ENCODE measurements around the gene GRPEL1.

The GRPEL1 gene

GRCh38 chr4:7068279-7068842 is 497 bp upstream of the GRPEL1 start:
- in situ Hi-C loops (cut with MboI; ENCODE audit: low sequenced_read_pairs) = loop anchor here (10.0 kb wide), 1 partner anchor 164 kb away; the partner anchor contains the start of gene TBC1D14

GRCh38 chr4:7067126-7067451 is 775 bp downstream of the GRPEL1 start:
- in situ Hi-C loops (cut with MboI; ENCODE audit: low sequenced_read_pairs) = loop anchor here (10.0 kb wide), 1 partner anchor 162 kb away; the partner anchor contains the start of gene TBC1D14

- in situ Hi-C loops (cut with MboI; ENCODE audit: low sequenced_read_pairs) = loop anchor here (10.0 kb wide), 1 partner anchor 162 kb away; the partner anchor contains the start of gene TBC1D14
Observed at GRCh38 chr4:7066493-7066892, 1.4 kb downstream of the GRPEL1 start.

- in situ Hi-C loops (cut with MboI; ENCODE audit: low sequenced_read_pairs) = loop anchor here (10.0 kb wide), 1 partner anchor 161 kb away; the partner anchor contains the start of gene TBC1D14
Observed at GRCh38 chr4:7066006-7066405, 1.9 kb downstream of the GRPEL1 start.

GRCh38 chr4:7063362-7063761 is 4.5 kb downstream of the GRPEL1 start:
- in situ Hi-C loops (cut with MboI; ENCODE audit: low sequenced_read_pairs) = loop anchor here (10.0 kb wide), 1 partner anchor 159 kb away; the partner anchor contains the start of gene TBC1D14

- in situ Hi-C loops (cut with MboI; ENCODE audit: low sequenced_read_pairs) = loop anchor here (10.0 kb wide), 1 partner anchor 158 kb away; the partner anchor contains the start of gene TBC1D14
Observed at GRCh38 chr4:7062816-7063215, 5.0 kb downstream of the GRPEL1 start.

- in situ Hi-C loops (cut with MboI; ENCODE audit: low sequenced_read_pairs) = loop anchor here (10.0 kb wide), 1 partner anchor 157 kb away; the partner anchor contains the start of gene TBC1D14
Observed at GRCh38 chr4:7061815-7062214, 6.0 kb downstream of the GRPEL1 start.

GRCh38 chr4:7060346-7061150 is 7.3 kb downstream of the GRPEL1 start:
- in situ Hi-C loops (cut with MboI; ENCODE audit: low sequenced_read_pairs) = loop anchor here (10.0 kb wide), 1 partner anchor 156 kb away; the partner anchor contains the start of gene TBC1D14

GRCh38 chr4:7059662-7060061 is 8.2 kb downstream of the GRPEL1 start:
- in situ Hi-C loops (cut with MboI; ENCODE audit: low sequenced_read_pairs) = loop anchor here (10.0 kb wide), 1 partner anchor 155 kb away; the partner anchor contains the start of gene TBC1D14

- in situ Hi-C loops (cut with MboI; ENCODE audit: low sequenced_read_pairs) = no loop called here
Observed at GRCh38 chr4:7058792-7059191, 9.1 kb downstream of the GRPEL1 start.

GRCh38 chr4:7055990-7056325 is 11.9 kb downstream of the GRPEL1 start:
- in situ Hi-C loops (cut with MboI; ENCODE audit: low sequenced_read_pairs) = no loop called here

GRCh38 chr4:7055111-7055989 is 12.5 kb downstream of the GRPEL1 start:
- in situ Hi-C loops (cut with MboI; ENCODE audit: low sequenced_read_pairs) = no loop called here

GRCh38 chr4:7054106-7054880 is 13.6 kb downstream of the GRPEL1 start:
- in situ Hi-C loops (cut with MboI; ENCODE audit: low sequenced_read_pairs) = no loop called here

GRCh38 chr4:7052923-7053715 is 14.7 kb downstream of the GRPEL1 start:
- in situ Hi-C loops (cut with MboI; ENCODE audit: low sequenced_read_pairs) = no loop called here

GRCh38 chr4:7052313-7052712 is 15.6 kb downstream of the GRPEL1 start:
- in situ Hi-C loops (cut with MboI; ENCODE audit: low sequenced_read_pairs) = no loop called here

- in situ Hi-C loops (cut with MboI; ENCODE audit: low sequenced_read_pairs) = no loop called here
Observed at GRCh38 chr4:7051905-7052304, 16.0 kb downstream of the GRPEL1 start.

GRCh38 chr4:7051144-7051495 is 16.7 kb downstream of the GRPEL1 start:
- in situ Hi-C loops (cut with MboI; ENCODE audit: low sequenced_read_pairs) = no loop called here

- in situ Hi-C loops (cut with MboI; ENCODE audit: low sequenced_read_pairs) = no loop called here
Observed at GRCh38 chr4:7050481-7051143, 17.3 kb downstream of the GRPEL1 start.

- in situ Hi-C loops (cut with MboI; ENCODE audit: low sequenced_read_pairs) = loop anchor here (10.0 kb wide), 1 partner anchor 335 kb away; the partner anchor contains the start of gene BLOC1S4
Observed at GRCh38 chr4:7049739-7050138, 18.1 kb downstream of the GRPEL1 start.
